Subcutaneous abdominal adipose tissue (tissue), 5 donors: Measurements from ENCODE around the gene PSME2.

Experiments
- H3K27ac ChIP-seq: one replicate; pipeline ENCODE4 v1.7.0; 2013; ENCODE audit warnings: low read depth, mild to moderate bottlenecking, inconsistent platforms, low read length, moderate library complexity
- H3K27me3 ChIP-seq, 5 donors: one replicate each; pipeline ENCODE4 v1.7.0; 2013; ENCODE audit warnings: low read length in 5 of 5, inconsistent platforms in 1 of 5; ENCODE audit not compliant: control insufficient read depth in 5 of 5, insufficient read depth in 4 of 5
- H3K36me3 ChIP-seq, 5 donors: one replicate each; pipeline ENCODE4 v1.7.0; 2013; ENCODE audit warnings: low read length in 5 of 5; ENCODE audit not compliant: control insufficient read depth in 5 of 5, insufficient read depth in 5 of 5
- H3K4me1 ChIP-seq, 5 donors: one replicate each; pipeline ENCODE4 v1.7.0; 2013; ENCODE audit warnings: low read length in 5 of 5, mild to moderate bottlenecking in 3 of 5, moderate library complexity in 1 of 5; ENCODE audit not compliant: control insufficient read depth in 5 of 5, insufficient read depth in 5 of 5
- H3K4me3 ChIP-seq, 5 donors: one replicate each; pipeline ENCODE4 v1.7.0; 2013; ENCODE audit warnings: low read length in 5 of 5, low read depth in 1 of 5
- H3K9ac ChIP-seq, 5 donors: one replicate each; pipeline ENCODE4 v1.7.0; 2013; ENCODE audit warnings: low read length in 5 of 5, mild to moderate bottlenecking in 4 of 5, moderate library complexity in 3 of 5
- H3K9me3 ChIP-seq, 5 donors: one replicate each; pipeline ENCODE4 v1.7.0; 2013; ENCODE audit warnings: low read length in 5 of 5; ENCODE audit not compliant: control insufficient read depth in 5 of 5
- donor health status: healthy.
- donor health status: healthy.
- donor health status: healthy.
- donor health status: healthy.
- donor health status: healthy.

PSME2 gene

DNA sequence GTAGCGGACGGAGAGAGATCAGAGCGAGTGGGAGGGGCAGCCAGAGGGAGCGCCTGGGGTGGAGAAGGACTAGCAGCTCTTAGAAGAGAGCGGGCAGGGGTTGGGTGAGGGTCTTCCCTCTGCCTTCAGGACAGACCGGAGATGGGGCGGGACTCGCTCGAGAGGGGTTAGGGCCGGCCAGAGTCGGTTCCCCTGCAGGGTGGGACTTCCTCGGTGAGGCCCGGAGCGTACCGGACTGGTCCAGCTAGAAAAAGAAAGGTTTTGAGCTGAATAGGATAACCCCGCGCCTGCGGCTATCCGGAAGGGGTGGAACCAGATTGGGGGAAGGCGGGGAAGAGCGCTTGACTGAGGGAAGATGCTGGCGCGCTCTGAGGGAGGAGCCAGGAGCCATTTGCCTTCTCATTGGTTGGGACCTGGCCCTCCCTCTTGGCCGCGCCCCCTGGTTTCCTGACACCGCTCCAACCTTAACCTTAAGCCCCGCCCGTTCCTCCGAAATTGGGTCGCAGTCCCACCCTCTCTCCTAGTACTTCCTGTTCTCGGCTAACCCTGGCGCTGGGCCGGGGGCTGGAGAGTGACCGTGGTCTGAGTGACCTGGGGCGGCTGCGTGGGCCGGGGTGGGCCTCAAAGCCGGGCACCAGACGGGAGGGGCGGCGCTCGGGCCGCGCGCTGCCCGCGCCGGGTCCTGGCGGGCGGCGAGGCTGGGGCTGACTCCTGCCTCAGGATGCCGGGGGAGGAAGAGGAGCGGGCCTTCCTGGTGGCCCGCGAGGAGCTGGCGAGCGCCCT is 759 bp upstream of the PSME2 start, which contains the start of gene RNF31:
Gene RNF31 (plus strand): TSS at position 521 of the 783 bp plus-strand sequence. CDS start 201 bp downstream, at position 722.
- Histone ChIP-seq H3K9me3 (no peaks in the 10 kb centered on the region), H3K27me3 (no peaks in the 10 kb centered on the region), H3K4me1 (peaks cover 10 to 31% (median 26%) of the 10 kb centered on the region in 5 donors), H3K36me3 (peaks cover 2 to 52% (median 35%) of the 10 kb centered on the region in 5 donors), H3K9ac (peak within 1 kb of the TSS; percentile 91 to 95 (median 92)), H3K27ac (peak within 1 kb of the TSS; percentile 98), H3K4me3 (peak within 1 kb of the TSS; percentile 87 to 96 (median 93))

DNA sequence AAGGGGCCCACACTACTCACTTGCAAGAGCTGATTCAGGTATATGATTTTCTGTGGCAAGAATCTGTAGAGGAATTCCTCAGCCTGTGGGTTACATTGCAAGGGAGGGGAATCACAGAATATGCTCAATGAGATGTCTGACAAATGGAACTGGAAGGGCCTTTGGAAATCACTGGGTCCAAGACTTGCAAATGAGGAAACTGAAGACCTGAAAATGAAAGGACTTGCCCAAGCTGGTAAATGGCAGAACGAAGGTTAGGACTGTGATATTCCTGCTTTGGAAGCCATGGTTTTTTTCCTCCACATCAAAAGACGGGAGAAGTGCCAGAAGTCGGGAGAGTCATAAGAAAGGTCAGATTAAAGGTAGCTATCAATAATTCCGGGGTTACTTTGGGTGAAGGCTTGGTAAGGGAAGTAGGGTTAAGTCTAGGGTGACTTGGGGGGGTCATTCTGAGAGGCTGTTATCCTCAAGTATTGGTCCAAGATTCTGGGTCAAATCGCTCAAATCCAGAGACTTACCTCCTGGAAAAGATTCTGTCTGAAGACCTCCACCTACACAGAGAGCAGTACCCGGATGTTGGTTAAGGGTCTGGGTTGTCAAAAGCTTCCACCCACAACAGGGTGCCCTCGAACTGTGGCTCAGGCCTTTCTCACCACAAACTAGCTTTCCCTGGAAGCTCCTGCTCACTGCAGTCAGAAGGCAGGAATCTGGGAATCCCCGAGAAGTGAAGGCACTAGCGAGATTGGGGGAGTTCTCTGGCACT is 539 bp downstream of the PSME2 start:
- Histone ChIP-seq H3K36me3 (peaks cover 2 to 39% (median 22%) of the 10 kb centered on the region in 5 donors), H3K4me3 (peak overlapping the region; percentile 79 to 96 (median 93)), H3K9ac (peak overlapping the region; percentile 87 to 95 (median 92)), H3K4me1 (peaks cover 13 to 41% (median 36%) of the 10 kb centered on the region in 5 donors), H3K27me3 (no peaks in the 10 kb centered on the region), H3K27ac (peak overlapping the region; percentile 98), H3K9me3 (no peaks in the 10 kb centered on the region)

DNA sequence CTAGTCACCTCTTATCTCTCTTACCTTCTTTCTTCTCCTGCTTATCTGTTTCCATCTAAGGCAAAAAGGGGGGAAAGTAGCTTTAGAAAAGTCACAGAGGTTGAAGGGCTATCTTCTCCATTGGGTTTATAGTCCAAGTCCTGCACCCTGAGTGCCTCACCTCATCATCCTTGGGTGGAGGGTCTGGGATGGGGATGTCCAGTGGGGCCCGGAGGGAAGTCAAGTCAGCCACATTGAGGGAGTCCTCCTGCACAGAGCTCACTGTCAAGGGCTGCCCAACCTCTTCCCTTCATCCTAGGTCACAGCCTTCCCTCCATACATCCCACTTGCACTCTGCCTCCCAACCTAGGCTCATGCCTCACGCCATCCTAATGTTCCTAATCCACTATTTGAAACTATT is 1.2 kb downstream of the PSME2 start:
- H3K27ac ChIP-seq: peak overlapping the region; percentile 98
- peaks cover 13 to 46% (median 42%) of the 10 kb centered on the region in 5 donors for H3K4me1 ChIP-seq
- peak overlapping the region in 1 of 5 donors; percentile 25 for H3K4me3 ChIP-seq
- peak overlapping the region in 1 of 5 donors; percentile 87 for H3K9ac ChIP-seq
- H3K9me3 ChIP-seq: no peaks in the 10 kb centered on the region
- no peaks in the 10 kb centered on the region for H3K27me3 ChIP-seq
- H3K36me3 ChIP-seq: peaks cover 2 to 32% (median 15%) of the 10 kb centered on the region in 5 donors

DNA sequence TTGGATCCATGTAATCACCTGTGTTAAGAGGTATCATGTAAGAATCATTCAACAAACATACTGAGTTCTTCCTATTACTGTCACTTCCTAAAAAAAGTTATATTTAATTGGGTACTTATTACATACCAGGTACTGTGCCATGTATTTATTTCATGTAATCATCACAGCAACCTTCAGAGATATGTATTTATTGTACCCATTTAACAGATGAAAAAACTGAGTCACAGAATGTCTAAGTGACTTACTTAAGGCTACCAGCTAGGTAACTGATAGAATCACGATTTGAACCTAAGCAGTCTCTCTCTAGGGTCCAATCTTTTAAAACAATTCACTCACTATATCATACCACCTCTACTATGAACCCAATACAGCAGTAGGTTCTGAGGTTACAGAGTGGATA is 2.0 kb downstream of the PSME2 start:
- Histone ChIP-seq H3K9me3 (no peaks in the 10 kb centered on the region), H3K4me3 (no peak overlapping the region), H3K4me1 (peaks cover 13 to 49% (median 45%) of the 10 kb centered on the region in 5 donors), H3K9ac (no peak overlapping the region), H3K27ac (no peak overlapping the region), H3K27me3 (no peaks in the 10 kb centered on the region), H3K36me3 (peaks cover 0 to 26% (median 8%) of the 10 kb centered on the region in 5 donors)

DNA sequence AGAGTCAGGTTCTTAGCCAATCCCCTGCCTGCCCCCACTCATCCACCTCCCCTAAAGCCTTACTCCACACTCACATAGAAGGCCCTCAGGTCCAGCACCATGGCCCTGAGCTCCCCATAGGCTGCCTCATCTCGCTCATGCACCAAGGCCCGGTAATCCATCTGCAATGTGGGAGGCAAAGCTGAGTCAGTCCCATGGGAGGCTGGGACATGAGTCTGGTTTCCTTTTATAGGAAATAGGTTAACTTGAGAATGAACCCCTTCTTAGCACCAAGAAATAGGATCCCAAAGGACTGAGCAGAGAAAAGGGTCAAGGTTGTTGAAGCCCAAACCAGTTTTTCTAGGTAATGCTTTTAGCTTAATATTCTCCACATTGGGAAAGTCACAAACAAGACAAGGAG is 2.9 kb downstream of the PSME2 start:
- no peak overlapping the region for H3K27ac ChIP-seq
- no peak overlapping the region for H3K9ac ChIP-seq
- no peak overlapping the region for H3K4me3 ChIP-seq
- no peaks in the 10 kb centered on the region for H3K27me3 ChIP-seq
- H3K9me3 ChIP-seq: no peaks in the 10 kb centered on the region
- peaks cover 13 to 50% (median 44%) of the 10 kb centered on the region in 5 donors for H3K4me1 ChIP-seq
- H3K36me3 ChIP-seq: peaks cover 0 to 27% (median 12%) of the 10 kb centered on the region in 5 donors

DNA sequence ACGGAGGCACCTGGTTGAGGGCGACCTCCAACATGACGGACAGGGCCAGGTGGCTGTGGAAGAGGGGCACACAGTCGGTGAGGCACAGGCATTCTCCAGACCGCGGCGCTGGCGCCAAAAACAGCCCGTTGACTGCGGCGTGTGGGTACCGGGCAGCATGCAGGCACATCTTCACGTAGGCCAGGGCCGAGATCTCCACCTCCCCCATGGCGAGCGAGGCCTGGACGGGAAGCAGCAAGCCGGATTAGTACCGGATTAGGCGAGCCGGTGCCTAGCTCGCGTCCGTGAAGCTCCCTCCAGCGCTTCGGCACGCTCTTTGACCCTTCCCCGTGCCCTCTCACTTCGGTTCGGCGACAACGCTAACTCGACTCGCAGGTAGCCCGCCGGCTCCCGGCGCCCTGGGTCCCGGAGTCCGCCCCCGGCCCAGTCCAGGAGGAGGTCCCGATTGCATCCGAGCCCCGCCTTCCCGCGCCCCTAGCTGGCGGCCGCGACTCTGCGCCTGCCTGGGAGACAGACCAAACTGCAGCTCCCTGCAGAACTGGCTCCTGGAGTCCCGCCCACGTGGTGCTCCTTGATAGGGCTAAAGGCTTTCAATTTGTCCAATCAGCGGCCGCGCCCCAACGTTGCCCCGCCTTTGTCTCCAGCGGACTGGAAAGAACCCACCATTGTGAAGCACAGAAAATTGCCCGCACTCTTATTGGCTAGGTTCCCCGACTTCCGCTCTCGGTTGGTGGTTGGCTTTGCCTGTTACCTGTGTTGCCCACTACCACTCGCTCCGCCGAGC is 5.1 kb downstream of the PSME2 start, which contains the start of gene EMC9:
Gene EMC9 (minus strand): TSS at position 495 of the 784 bp plus-strand sequence. CDS start 287 bp downstream, at position 208.
- Histone ChIP-seq H3K4me1 (peaks cover 7 to 58% (median 42%) of the 10 kb centered on the region in 5 donors), H3K9me3 (no peaks in the 10 kb centered on the region), H3K27ac (peak within 1 kb of the TSS; percentile 84), H3K4me3 (peak within 1 kb of the TSS; percentile 72 to 97 (median 91)), H3K27me3 (no peaks in the 10 kb centered on the region), H3K9ac (peak within 1 kb of the TSS in 4 of 5 donors; percentile 56 to 92 (median 82)), H3K36me3 (peaks cover 0 to 39% (median 24%) of the 10 kb centered on the region in 5 donors)

DNA sequence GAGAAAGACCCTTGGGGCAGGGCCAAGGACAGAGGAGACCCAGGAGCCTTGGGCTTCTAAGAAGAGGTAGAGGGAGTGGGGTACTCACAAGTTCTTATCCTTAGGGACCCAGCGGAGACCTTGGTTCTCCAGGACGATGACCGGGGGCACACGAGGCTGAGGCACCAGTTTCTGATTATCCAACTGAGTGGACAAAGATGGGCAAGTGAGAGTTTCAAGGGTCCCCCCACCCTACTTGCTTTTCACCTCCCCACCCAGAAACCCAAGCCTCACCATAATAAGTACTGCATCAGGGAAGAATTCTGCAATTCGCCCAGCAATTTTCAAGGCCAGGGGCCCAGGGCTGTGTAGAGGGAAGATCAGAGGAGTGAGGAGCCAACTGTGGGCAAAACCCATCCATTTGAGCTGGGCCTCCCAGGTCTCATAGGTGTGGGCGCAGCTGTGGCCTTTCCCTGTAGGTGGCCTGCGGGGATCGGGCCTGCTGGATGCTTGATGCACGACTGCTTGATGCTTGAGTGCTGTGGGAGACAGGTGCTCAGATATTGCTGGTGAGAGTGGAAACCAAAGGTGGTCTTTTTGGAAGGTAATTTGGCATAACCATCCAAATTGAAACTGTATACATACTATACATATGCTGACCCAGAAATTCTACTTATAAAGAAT is 7.0 kb downstream of the PSME2 start:
- Histone ChIP-seq H3K36me3 (peaks cover 0 to 35% (median 24%) of the 10 kb centered on the region in 5 donors), H3K9me3 (no peaks in the 10 kb centered on the region), H3K4me3 (no peak overlapping the region), H3K27me3 (no peaks in the 10 kb centered on the region), H3K9ac (no peak overlapping the region), H3K4me1 (peaks cover 3 to 51% (median 36%) of the 10 kb centered on the region in 5 donors), H3K27ac (peak overlapping the region; percentile 23)

DNA sequence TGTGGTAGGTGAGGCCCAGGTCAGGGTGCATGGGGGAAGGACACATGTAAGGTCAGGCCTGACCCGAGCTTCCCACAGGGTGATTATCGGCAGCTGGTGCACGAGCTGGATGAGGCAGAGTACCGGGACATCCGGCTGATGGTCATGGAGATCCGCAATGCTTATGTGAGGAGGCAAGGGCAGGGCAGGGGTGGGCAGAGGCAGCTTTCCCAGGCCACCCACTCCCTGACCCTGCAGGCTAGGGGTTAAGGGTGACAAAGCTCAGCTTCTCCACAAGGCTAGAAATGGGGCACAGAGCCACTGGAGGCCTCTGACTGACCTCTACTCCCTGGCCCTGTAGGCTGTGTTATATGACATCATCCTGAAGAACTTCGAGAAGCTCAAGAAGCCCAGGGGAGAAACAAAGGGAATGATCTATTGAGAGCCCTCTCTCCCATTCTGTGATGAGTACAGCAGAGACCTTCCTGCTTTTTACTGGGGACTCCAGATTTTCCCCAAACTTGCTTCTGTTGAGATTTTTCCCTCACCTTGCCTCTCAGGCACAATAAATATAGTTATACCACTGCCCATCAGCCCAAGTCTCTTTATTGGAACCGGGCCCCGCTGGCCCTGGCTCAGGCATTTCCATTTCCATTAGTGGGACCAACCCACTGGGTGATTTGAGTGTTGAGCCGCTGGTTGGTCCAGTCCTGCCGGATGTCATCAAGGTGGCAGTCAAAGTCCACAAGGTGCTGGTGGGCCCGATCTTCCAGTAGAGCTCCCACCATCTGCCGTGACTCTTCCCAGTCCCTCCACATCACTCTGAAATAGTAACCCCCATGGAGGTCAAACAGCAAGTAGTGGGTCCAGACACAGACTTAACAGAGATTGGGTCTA is 7.8 kb downstream of the PSME2 start:
- peaks cover 3 to 51% (median 36%) of the 10 kb centered on the region in 5 donors for H3K4me1 ChIP-seq
- H3K27ac ChIP-seq: peak overlapping the region; percentile 23
- peak overlapping the region in 1 of 5 donors; percentile 31 for H3K9ac ChIP-seq

More for the DNA sequence above, 7.8 kb downstream of the PSME2 start:
- Histone ChIP-seq H3K4me3 (no peak overlapping the region), H3K36me3 (peaks cover 0 to 29% (median 22%) of the 10 kb centered on the region in 5 donors), H3K9me3 (no peaks in the 10 kb centered on the region), H3K27me3 (no peaks in the 10 kb centered on the region)
